ENCODE data around the gene DCBLD2. TPM values are rescaled to one million over a fixed set of nuclear protein-coding genes. Genes with fewer than 3 reads are reported as not detected.

Gene DCBLD2
- total and polyA plus RNA-seq, 2 donors (not counting 3 experiments of a cell fraction or from before 2014, with no cell fraction given), result 28.7 to 77.3 TPM

DNA sequence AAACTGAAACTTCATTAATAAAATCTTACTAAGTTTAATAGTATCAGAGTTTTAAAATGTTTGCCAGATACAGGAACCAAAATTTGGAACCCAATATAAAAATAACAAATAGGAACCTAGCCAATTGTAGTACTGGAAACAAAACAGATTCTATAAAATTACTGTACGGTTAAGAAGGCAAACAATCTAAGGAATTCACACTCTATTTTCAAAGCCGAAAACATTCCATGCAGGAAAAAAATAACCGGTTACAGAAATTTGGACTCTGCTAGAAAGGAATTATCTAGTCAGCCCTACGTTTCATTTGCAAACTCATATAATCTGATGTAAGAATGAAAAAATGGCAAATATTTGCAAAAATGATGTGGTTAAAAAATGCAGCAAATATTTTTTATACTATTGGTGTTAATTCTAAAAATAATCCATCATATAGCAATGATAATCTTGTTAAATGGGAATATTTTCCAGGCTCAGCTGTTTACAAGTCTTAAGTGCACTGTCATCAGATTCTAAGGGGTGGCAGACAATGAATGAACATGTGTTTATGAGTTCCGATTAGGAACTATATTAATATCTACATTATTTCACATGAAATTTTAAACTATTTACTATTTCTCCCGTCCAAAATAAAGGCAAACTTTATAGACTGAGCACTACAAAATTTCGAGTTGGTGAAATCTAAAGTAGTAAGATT, 58.1 kb downstream of the DCBLD2 start:
- no peak for DNase-seq (ENCODE audit: low read depth, low spot score)
- CTCF ChIA-PET, result interaction anchor here (2.9 kb wide), 1 partner anchor 150 kb away, joined by 12 read pairs; no protein-coding TSS in a partner anchor
- no peaks in the 10 kb centered on the region for H3K9me3 ChIP-seq (replicated peaks; ENCODE audit: control insufficient read depth, insufficient read depth, low read length)
- no peaks in the 10 kb centered on the region for H3K4me1 ChIP-seq (ENCODE audit: control insufficient read depth, extremely low read depth, insufficient read depth, low read length)
- dilution Hi-C loops (cut with MboI; ENCODE audit: extremely low pct_ligation_motif_present, low sequenced_read_pairs) (no loop called here), intact Hi-C loops (cut with micrococcal nuclease) (no loop called here)
- no peaks in the 10 kb centered on the region for H3K9me1 ChIP-seq (replicated peaks; ENCODE audit: control insufficient read depth, extremely low read depth, insufficient read depth, low read length)
- peaks cover 30% of the 10 kb centered on the region for H3K79me2 ChIP-seq (ENCODE audit: control insufficient read depth, insufficient read depth, low read length)
- BruUV-seq (replicated peaks), result no TSS peak
- H4K20me1 ChIP-seq (replicated peaks; ENCODE audit: control insufficient read depth, extremely low read depth, insufficient read depth, low read length), result no peaks in the 10 kb centered on the region
- no peak for FAIRE-seq
- H3K36me3 ChIP-seq (ENCODE audit: control insufficient read depth in 2 of 2, extremely low read depth in 1 of 2, insufficient read depth in 2 of 2, low read length in 2 of 2), result peaks cover 2 to 6% of the 10 kb centered on the region in 2 experiments
- H2AFZ ChIP-seq (ENCODE audit: low read depth, low read length), result no peak overlapping the region
- no peak overlapping the region for H3K27ac ChIP-seq (ENCODE audit: insufficient read depth, low read depth, low read length)
- H3K4me2 ChIP-seq (ENCODE audit: insufficient read depth, low read length), result no peak overlapping the region
- TF ChIP-seq POLR2AphosphoS5 (IDR thresholded peaks at IDR 0.05; ENCODE audit: insufficient read depth, low read depth, low read length), result no peak
- TF ChIP-seq POLR2A (IDR thresholded peaks at IDR 0.05; ENCODE audit: low read depth, low read length), result no peak
- TF ChIP-seq JUN (IDR thresholded peaks at IDR 0.05; ENCODE audit: borderline replicate concordance, insufficient read depth, insufficient read length, low read depth), result no peak
- TF ChIP-seq EZH2 (IDR thresholded peaks at IDR 0.05; ENCODE audit: borderline replicate concordance, low read depth, low read length, severe bottlenecking), result no peak
- TF ChIP-seq MAX (IDR thresholded peaks at IDR 0.05; ENCODE audit: insufficient read depth, insufficient read length), result no peak
- no peak for TF ChIP-seq FOS (IDR thresholded peaks at IDR 0.05; ENCODE audit: borderline replicate concordance, insufficient read depth, low read length)
- TF ChIP-seq CTCF (IDR thresholded peaks at IDR 0.05; ENCODE audit: extremely low read depth in 1 of 2, insufficient read depth in 1 of 2, low read depth in 1 of 2, low read length in 2 of 2), result no peak
- no peak for TF ChIP-seq MYC (IDR thresholded peaks at IDR 0.05; ENCODE audit: low read depth, low read length)
- no peak for TF ChIP-seq GATA2 (IDR thresholded peaks at IDR 0.05; ENCODE audit: insufficient read depth, insufficient read length, low read depth, low read length)
- no peak overlapping the region for H3K9ac ChIP-seq (replicated peaks; ENCODE audit: extremely low read depth, insufficient read depth, low read length)
- POLR2A ChIA-PET, result no interaction called here
- H3K27me3 ChIP-seq (ENCODE audit: control insufficient read depth in 2 of 2, insufficient read depth in 2 of 2, low read length in 2 of 2), result no peaks in the 10 kb centered on the region
- H3K4me3 ChIP-seq (replicated peaks in 1 of 3; ENCODE audit: insufficient read depth in 1 of 3, low read depth in 1 of 3, low read length in 3 of 3), result no peak overlapping the region
